IMR-90 (cell line): Measurements from ENCODE around the gene PDGFC. TPM values are rescaled to one million over a fixed set of nuclear protein-coding genes. Genes with fewer than 3 reads are reported as not detected.

Experiments used
- ATAC-seq: fragments of 200-7000 bp; cut with Tn5 transposase; 2 replicates; pipeline ENCODE4 v1.9.1; 2020; ENCODE audit warnings: low read depth, mild to moderate bottlenecking, moderate library complexity
- BruUV-seq: library from RNA; stranded (reverse); fragments of 400-500 nt; replicated peaks from 2 replicates; lab custom pipeline; 2021; lab: Mats Ljungman, UMichigan
- CTCF ChIA-PET: fragments of 300-600 bp; formaldehyde crosslinking; extraction: SDS; loops from one replicate; lab custom pipeline; 2021; ENCODE audit warnings: antibody characterized with exemption; lab: Yijun Ruan, JAX
- POLR2A ChIA-PET: fragments of 300-600 bp; sonication (Branson Sonifier 250); formaldehyde crosslinking; loops from one replicate; lab custom pipeline; 2022; ENCODE audit warnings: antibody characterized with exemption; ENCODE audit not compliant: unreplicated experiment; lab: Charles Lee
- DNase-seq: peaks from one replicate; pipeline ENCODE4 v3.0.0; 2013
- H2AFZ ChIP-seq: replicated peaks from 2 replicates; pipeline ENCODE3; 2013; ENCODE audit warnings: low read length, mild to moderate bottlenecking; ENCODE audit not compliant: poor library complexity
- H2AK5ac ChIP-seq: 2 replicates; pipeline ENCODE4 v1.6.1; 2013; ENCODE audit warnings: low read depth, low read length, inconsistent platforms
- H2AK9ac ChIP-seq: replicated peaks from 2 replicates; pipeline ENCODE3; 2013; ENCODE audit warnings: mild to moderate bottlenecking, low read depth, low read length, moderate library complexity; ENCODE audit not compliant: poor library complexity
- H2BK120ac ChIP-seq: 2 replicates; pipeline ENCODE4 v1.6.1; 2013; ENCODE audit warnings: low read depth, low read length, inconsistent platforms
- H2BK15ac ChIP-seq: 3 replicates; pipeline ENCODE4 v1.6.1; 2013; ENCODE audit warnings: low read depth, low read length, inconsistent platforms
- H2BK20ac ChIP-seq: 2 replicates; pipeline ENCODE4 v1.6.1; 2013; ENCODE audit warnings: low read depth, mild to moderate bottlenecking, inconsistent platforms, low read length, moderate library complexity
- H2BK5ac ChIP-seq: 2 replicates; pipeline ENCODE4 v1.6.1; 2013; ENCODE audit warnings: mild to moderate bottlenecking, low read depth, low read length, inconsistent platforms; ENCODE audit not compliant: poor library complexity, severe bottlenecking
- H3K14ac ChIP-seq: replicated peaks from 2 replicates; pipeline ENCODE4 v1.6.1; 2013; ENCODE audit warnings: low read depth, low read length, inconsistent platforms
- H3K18ac ChIP-seq: 2 replicates; pipeline ENCODE4 v1.6.1; 2013; ENCODE audit warnings: low read depth, low read length, control low read depth
- H3K23ac ChIP-seq: 2 replicates; pipeline ENCODE4 v1.6.1; 2013; ENCODE audit warnings: low read depth, low read length, inconsistent platforms
- H3K27ac ChIP-seq: 2 replicates; pipeline ENCODE4 v1.5.1; 2013; ENCODE audit warnings: mild to moderate bottlenecking, control low read depth, low read length; ENCODE audit not compliant: insufficient read depth
- H3K27me3 ChIP-seq: 2 replicates; pipeline ENCODE4 v1.6.1; 2013; ENCODE audit warnings: low read length; ENCODE audit not compliant: control insufficient read depth, insufficient read depth
- H3K36me3 ChIP-seq: 2 replicates; pipeline ENCODE4 v1.6.1; 2013; ENCODE audit warnings: low read length, mixed read lengths; ENCODE audit not compliant: control insufficient read depth, insufficient read depth
- H3K4ac ChIP-seq: 2 replicates; pipeline ENCODE4 v1.6.1; 2013; ENCODE audit warnings: low read depth, low read length, inconsistent platforms
- H3K4me1 ChIP-seq: 2 replicates; pipeline ENCODE4 v1.6.1; 2013; ENCODE audit warnings: low read length, mixed read lengths; ENCODE audit not compliant: control insufficient read depth, insufficient read depth
- H3K4me2 ChIP-seq: 2 replicates; pipeline ENCODE4 v1.6.1; 2013; ENCODE audit warnings: low read depth, mild to moderate bottlenecking, control low read depth, low read length, moderate library complexity
- H3K4me3 ChIP-seq: 2 replicates; pipeline ENCODE4 v1.5.1; 2013; ENCODE audit warnings: low read depth, mild to moderate bottlenecking, control low read depth, low read length, moderate library complexity; ENCODE audit not compliant: insufficient read depth
- H3K56ac ChIP-seq: 2 replicates; pipeline ENCODE4 v1.6.1; 2013; ENCODE audit warnings: low read length, inconsistent platforms; ENCODE audit not compliant: insufficient read depth; ENCODE audit errors: extremely low read depth
- H3K79me1 ChIP-seq, 2 experiments: 2 replicates each; pipeline ENCODE4 v1.6.1; 2013; ENCODE audit warnings: low read length in 2 of 2, inconsistent platforms in 1 of 2, low read depth in 1 of 2
- H3K9ac ChIP-seq: 2 replicates; pipeline ENCODE4 v1.6.1; 2013; ENCODE audit warnings: low read depth, low read length, control low read depth
- H3K9me1 ChIP-seq: 2 replicates; pipeline ENCODE4 v1.6.1; 2013; ENCODE audit warnings: low read length, inconsistent platforms; ENCODE audit not compliant: insufficient read depth
- H3K9me3 ChIP-seq: 2 replicates; pipeline ENCODE4 v1.6.1; 2013; ENCODE audit warnings: low read length; ENCODE audit not compliant: control insufficient read depth, insufficient read depth
- H4K20me1 ChIP-seq: 2 replicates; pipeline ENCODE4 v1.6.1; 2013; ENCODE audit warnings: low read length, inconsistent platforms; ENCODE audit not compliant: insufficient read depth
- H4K5ac ChIP-seq: 2 replicates; pipeline ENCODE4 v1.6.1; 2013; ENCODE audit warnings: mild to moderate bottlenecking, low read depth, low read length, control low read depth
- H4K8ac ChIP-seq, 2 experiments: 2 replicates each; pipeline ENCODE4 v1.6.1; 2013; ENCODE audit warnings: low read depth in 2 of 2, low read length in 2 of 2, control low read depth in 1 of 2, inconsistent platforms in 1 of 2
- H4K91ac ChIP-seq: 2 replicates; pipeline ENCODE4 v1.6.1; 2013; ENCODE audit warnings: low read depth, low read length, inconsistent platforms; ENCODE audit not compliant: insufficient read depth
- BHLHE40 ChIP-seq: fragments of 150-350 bp; IDR thresholded peaks from 2 replicates; pipeline ENCODE4 v1.6.1; 2016; ENCODE audit warnings: mild to moderate bottlenecking, low read depth, low read length
- CEBPB ChIP-seq: IDR thresholded peaks from 2 replicates; pipeline ENCODE4 v1.6.1; 2012; ENCODE audit warnings: low read depth, low read length, improper control_type of control experiment
- CHD1 ChIP-seq: IDR thresholded peaks from 2 replicates; pipeline ENCODE4 v1.6.1; 2012; ENCODE audit warnings: low read depth, low read length, improper control_type of control experiment
- FOS ChIP-seq: fragments of 150-350 bp; IDR thresholded peaks from 2 replicates; pipeline ENCODE4 v1.6.1; 2016; ENCODE audit warnings: low read depth, low read length
- MAFK ChIP-seq: IDR thresholded peaks from 2 replicates; pipeline ENCODE4 v1.6.1; 2012; ENCODE audit warnings: low read depth, low read length, improper control_type of control experiment
- MAZ ChIP-seq: IDR thresholded peaks from 2 replicates; pipeline ENCODE4 v1.6.1; 2012; ENCODE audit warnings: low read depth, mild to moderate bottlenecking, low read length, improper control_type of control experiment, moderate library complexity, borderline replicate concordance
- MXI1 ChIP-seq: IDR thresholded peaks from 2 replicates; pipeline ENCODE4 v1.6.1; 2012; ENCODE audit warnings: low read depth, mild to moderate bottlenecking, low read length, moderate library complexity, borderline replicate concordance
- NFE2L2 ChIP-seq: fragments of 150-350 bp; IDR thresholded peaks from 2 replicates; pipeline ENCODE4 v1.6.1; 2016; ENCODE audit warnings: low read depth, mild to moderate bottlenecking, low read length
- POLR2A ChIP-seq: IDR thresholded peaks from 2 replicates; pipeline ENCODE4 v1.6.1; 2012; ENCODE audit warnings: mild to moderate bottlenecking, low read depth, low read length
- RAD21 ChIP-seq: IDR thresholded peaks from 2 replicates; pipeline ENCODE4 v1.6.1; 2012; ENCODE audit warnings: low read length, improper control_type of control experiment
- RCOR1 ChIP-seq: IDR thresholded peaks from 2 replicates; pipeline ENCODE4 v1.6.1; 2012; ENCODE audit warnings: mild to moderate bottlenecking, low read length, improper control_type of control experiment; ENCODE audit not compliant: insufficient replicate concordance
- RFX5 ChIP-seq: IDR thresholded peaks from 2 replicates; pipeline ENCODE4 v1.8.0; 2012; ENCODE audit warnings: low read depth, mild to moderate bottlenecking, low read length, moderate library complexity
- SMC3 ChIP-seq: fragments of 150-350 bp; IDR thresholded peaks from 2 replicates; pipeline ENCODE4 v1.6.1; 2016; ENCODE audit warnings: low read depth, mild to moderate bottlenecking, antibody characterized with exemption, low read length, moderate library complexity
- WGBS, 2 experiments: methylation state at CpG; one replicate each; pipeline versions ENCODE4 v1.1.5 to v1.1.7; 2013; ENCODE audit warnings: missing lambda C conversion rate in 2 of 2; ENCODE audit not compliant: insufficient read length in 1 of 2; ENCODE audit errors: extremely low coverage in 2 of 2; 5-methylcytosine and 5-hydroxymethylcytosine counted together
- dilution Hi-C: fragments of 300-500 bp; cut with HindIII; formaldehyde crosslinking; loops from one replicate; pipeline ENCODE4 v1.14.3; 2018; ENCODE audit warnings: low sequenced_read_pairs; ENCODE audit not compliant: unreplicated experiment
- in situ Hi-C: fragments of 300-500 bp; cut with MboI; formaldehyde crosslinking; loops from 3 replicates; pipeline ENCODE4 v1.14.3; 2019; ENCODE audit warnings: low sequenced_read_pairs, inconsistent platforms, mixed read lengths
- intact Hi-C: fragments of 100-400 bp; cut with micrococcal nuclease; formaldehyde crosslinking; loops from 2 replicates; pipeline ENCODE4 v1.10.0; 2022
- polyA plus RNA-seq, 3 experiments: library from polyadenylated mRNA; depleted of rRNA; stranded (reverse); fragments of >200 nt; gene quantifications; 2 replicates each; pipeline ENCODE4 v1.2.3, GENCODE V29; 2012; ENCODE audit warnings: low replicate concordance in 1 of 3
- total RNA-seq: library from RNA; depleted of rRNA; stranded (reverse); fragments of >200 nt; gene quantifications from 2 replicates; pipeline ENCODE4 v1.2.3, GENCODE V29; 2012
- TF ChIP-seq, protein P1 (sequence below): conservative IDR thresholded peaks from 2 replicates; pipeline ENCODE4 v1.5.1; 2012; ENCODE audit warnings: mild to moderate bottlenecking, low read depth, low read length, improper control_type of control experiment
- TF ChIP-seq, protein P2 (sequence below): fragments of 150-350 bp; IDR thresholded peaks from 2 replicates; pipeline ENCODE4 v1.6.1; 2016; ENCODE audit warnings: low read depth, mild to moderate bottlenecking, low read length, moderate library complexity, borderline replicate concordance

PDGFC gene
- total and polyA plus RNA-seq, 2 of the 4 experiments (the other 2 are of a cell fraction), result 19.8 to 90.7 TPM

DNA sequence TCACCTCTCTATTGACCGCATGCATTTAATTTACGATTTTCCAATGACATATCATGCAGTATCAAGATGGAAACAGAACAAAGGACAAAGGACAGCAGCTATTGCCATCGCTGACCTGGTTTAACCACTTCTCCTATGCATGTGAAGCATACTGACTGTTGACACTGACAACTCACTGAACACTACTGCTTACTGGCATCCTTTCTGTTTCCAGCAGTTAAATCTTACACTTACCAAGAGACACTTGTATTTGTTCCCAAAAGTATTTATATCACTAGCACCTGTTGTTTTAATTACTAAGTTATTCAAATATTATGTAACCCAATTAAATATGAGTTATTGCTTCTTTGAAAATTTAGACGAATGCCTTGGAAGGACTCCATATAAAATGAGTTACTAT, 176.7 kb downstream of the PDGFC start:
- H3K4me1 ChIP-seq, result peaks cover 5% of the 10 kb centered on the region; the same call in 1 of the 2 replicates
- H3K4me2 ChIP-seq, result no peak overlapping the region
- H2BK15ac ChIP-seq, result no peak overlapping the region
- CTCF ChIA-PET, result no interaction called here
- H3K36me3 ChIP-seq, result no peaks in the 10 kb centered on the region
- no peak overlapping the region for H4K8ac ChIP-seq
- H3K27me3 ChIP-seq, result no peaks in the 10 kb centered on the region
- no peak overlapping the region; the same call in 1 of the 2 replicates for H3K14ac ChIP-seq
- H3K9me1 ChIP-seq, result no peaks in the 10 kb centered on the region
- H2AK5ac ChIP-seq, result no peak overlapping the region
- H3K9ac ChIP-seq, result no peak overlapping the region
- H3K4ac ChIP-seq, result no peak overlapping the region
- H3K79me1 ChIP-seq, result peaks cover 0 to 20% of the 10 kb centered on the region in 2 experiments; a peak in 2 of 4 replicates
- TF ChIP-seq MAFK, result no peak
- no peak for TF ChIP-seq RCOR1
- no peak for TF ChIP-seq SMC3
- TF ChIP-seq RFX5, result no peak
- TF ChIP-seq BHLHE40, result no peak
- TF ChIP-seq, protein P1, sequence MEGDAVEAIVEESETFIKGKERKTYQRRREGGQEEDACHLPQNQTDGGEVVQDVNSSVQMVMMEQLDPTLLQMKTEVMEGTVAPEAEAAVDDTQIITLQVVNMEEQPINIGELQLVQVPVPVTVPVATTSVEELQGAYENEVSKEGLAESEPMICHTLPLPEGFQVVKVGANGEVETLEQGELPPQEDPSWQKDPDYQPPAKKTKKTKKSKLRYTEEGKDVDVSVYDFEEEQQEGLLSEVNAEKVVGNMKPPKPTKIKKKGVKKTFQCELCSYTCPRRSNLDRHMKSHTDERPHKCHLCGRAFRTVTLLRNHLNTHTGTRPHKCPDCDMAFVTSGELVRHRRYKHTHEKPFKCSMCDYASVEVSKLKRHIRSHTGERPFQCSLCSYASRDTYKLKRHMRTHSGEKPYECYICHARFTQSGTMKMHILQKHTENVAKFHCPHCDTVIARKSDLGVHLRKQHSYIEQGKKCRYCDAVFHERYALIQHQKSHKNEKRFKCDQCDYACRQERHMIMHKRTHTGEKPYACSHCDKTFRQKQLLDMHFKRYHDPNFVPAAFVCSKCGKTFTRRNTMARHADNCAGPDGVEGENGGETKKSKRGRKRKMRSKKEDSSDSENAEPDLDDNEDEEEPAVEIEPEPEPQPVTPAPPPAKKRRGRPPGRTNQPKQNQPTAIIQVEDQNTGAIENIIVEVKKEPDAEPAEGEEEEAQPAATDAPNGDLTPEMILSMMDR, result no peak
- no peak for TF ChIP-seq FOS
- TF ChIP-seq, protein P2, sequence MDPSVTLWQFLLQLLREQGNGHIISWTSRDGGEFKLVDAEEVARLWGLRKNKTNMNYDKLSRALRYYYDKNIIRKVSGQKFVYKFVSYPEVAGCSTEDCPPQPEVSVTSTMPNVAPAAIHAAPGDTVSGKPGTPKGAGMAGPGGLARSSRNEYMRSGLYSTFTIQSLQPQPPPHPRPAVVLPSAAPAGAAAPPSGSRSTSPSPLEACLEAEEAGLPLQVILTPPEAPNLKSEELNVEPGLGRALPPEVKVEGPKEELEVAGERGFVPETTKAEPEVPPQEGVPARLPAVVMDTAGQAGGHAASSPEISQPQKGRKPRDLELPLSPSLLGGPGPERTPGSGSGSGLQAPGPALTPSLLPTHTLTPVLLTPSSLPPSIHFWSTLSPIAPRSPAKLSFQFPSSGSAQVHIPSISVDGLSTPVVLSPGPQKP, result no peak
- TF ChIP-seq MAZ, result no peak
- TF ChIP-seq POLR2A, result no peak
- TF ChIP-seq CEBPB, result no peak
- TF ChIP-seq RAD21, result no peak
- TF ChIP-seq CHD1, result no peak
- no peak for TF ChIP-seq MXI1
- no peak for TF ChIP-seq NFE2L2
- no peak overlapping the region for H2BK120ac ChIP-seq
- WGBS, 2 experiments, result 80% methylated on average over 1 of the region's 4 CpGs; no CpG with 5 or more reads in 1 of the 2 experiments
- H3K4me3 ChIP-seq, result no peak overlapping the region
- no peaks in the 10 kb centered on the region for H3K9me3 ChIP-seq
- peak overlapping the region; percentile 29; the same call in 1 of the 2 replicates for H3K18ac ChIP-seq
- no peaks in the 10 kb centered on the region for H4K20me1 ChIP-seq
- no peak overlapping the region for H3K27ac ChIP-seq
- no peak overlapping the region for H4K91ac ChIP-seq
- intact Hi-C loops (no loop called here), in situ Hi-C loops (no loop called here), dilution Hi-C loops (no loop called here)
- H3K23ac ChIP-seq, result no peak overlapping the region
- H2AK9ac ChIP-seq, result no peak overlapping the region
- POLR2A ChIA-PET, result no interaction called here
- no peak for ATAC-seq
- H2BK20ac ChIP-seq, result no peak overlapping the region
- no peak overlapping the region for H2BK5ac ChIP-seq
- H4K5ac ChIP-seq, result no peak overlapping the region
- BruUV-seq, result no TSS peak
- H2AFZ ChIP-seq, result no peak overlapping the region
- H3K56ac ChIP-seq, result no peak overlapping the region
- no peak for DNase-seq
